K562 (cell line): ENCODE data around the gene HOXA10. TPM values are rescaled to one million over a fixed set of nuclear protein-coding genes. Genes with fewer than 3 reads are reported as not detected.

Experiments used
- ATAC-seq: fragments of 200-7000 bp; cut with Tn5 transposase; 3 replicates; pipeline ENCODE4 v1.9.1; 2020; ENCODE audit warnings: moderate library complexity
- BruUV-seq: library from RNA; stranded (reverse); fragments of 400-500 nt; replicated peaks from 2 replicates; lab custom pipeline; 2021; lab: Mats Ljungman, UMichigan
- CTCF ChIA-PET: fragments of 300-600 bp; formaldehyde crosslinking; extraction: SDS; loops from one replicate; lab custom pipeline; 2021; ENCODE audit warnings: low intra/inter-chr PET ratio; lab: Yijun Ruan, JAX
- POLR2A ChIA-PET: fragments of 300-600, 350-650 bp; sonication (Branson Sonifier 250); formaldehyde crosslinking; extraction: SDS; loops from one replicate; lab custom pipeline; 2021; ENCODE audit warnings: antibody characterized with exemption, inconsistent platforms; lab: Yijun Ruan, JAX
- DNase-seq, 4 experiments: peaks; one replicate each; pipeline versions ENCODE4 v3.0.0 to v3.0.0-alpha.2; 2011 to 2018; ENCODE audit warnings: low spot score in 3 of 4, mixed read lengths in 3 of 4; ENCODE audit errors: extremely low read depth in 1 of 4
- FAIRE-seq: peaks from 2 replicates; lab custom pipeline; 2011; peaks lifted over from hg19 to GRCh38; lab: Jason Lieb, UNC
- H2AFZ ChIP-seq: 2 replicates; pipeline ENCODE4 v1.6.0; 2011; ENCODE audit warnings: low read depth, low read length, control low read depth, inconsistent platforms
- H3K27ac ChIP-seq: fragments of 200-600 bp; 3 replicates; pipeline ENCODE4 v1.8.0; 2011; ENCODE audit warnings: low read depth, mild to moderate bottlenecking, control low read depth, inconsistent platforms, low read length, moderate library complexity, mixed read lengths; ENCODE audit errors: extremely low read depth
- H3K27me3 ChIP-seq, 2 experiments: fragments of 300-600 bp in 1 of 2; 2 replicates in 1 of 2; 3 replicates in 1 of 2; pipeline versions ENCODE4 v1.6.0 to v1.8.0; 2011; ENCODE audit warnings: inconsistent platforms in 2 of 2, low read length in 2 of 2, mild to moderate bottlenecking in 1 of 2, mixed read lengths in 1 of 2, moderate library complexity in 1 of 2; ENCODE audit not compliant: control insufficient read depth in 2 of 2, insufficient read depth in 2 of 2
- H3K36me3 ChIP-seq: fragments of 300-600 bp; 3 replicates; pipeline ENCODE4 v1.8.0; 2011; ENCODE audit warnings: mild to moderate bottlenecking, low read length, inconsistent platforms; ENCODE audit not compliant: control insufficient read depth, insufficient read depth
- H3K4me1 ChIP-seq, 2 experiments: fragments of 200-600 bp in 1 of 2; replicated peaks in 1 of 2; 2 replicates in 1 of 2; 3 replicates in 1 of 2; pipeline versions ENCODE4 v1.5.1 to v1.8.0; 2011; ENCODE audit warnings: inconsistent platforms in 2 of 2, low read length in 2 of 2, mild to moderate bottlenecking in 1 of 2, mixed read lengths in 1 of 2, moderate library complexity in 1 of 2; ENCODE audit not compliant: control insufficient read depth in 2 of 2, insufficient read depth in 2 of 2
- H3K4me2 ChIP-seq: 2 replicates; pipeline ENCODE4 v1.6.1; 2011; ENCODE audit warnings: low read length, control low read depth, inconsistent platforms, mixed read lengths; ENCODE audit not compliant: insufficient read depth
- H3K4me3 ChIP-seq: fragments of 200-600 bp; sonication (generic), shearing (Covaris generic); 2 replicates; pipeline ENCODE4 v1.5.1; 2016; ENCODE audit warnings: control low read depth, inconsistent platforms
- H3K79me2 ChIP-seq: fragments of 200-600 bp; 3 replicates; pipeline ENCODE4 v1.8.0; 2011; ENCODE audit warnings: low read length, inconsistent platforms; ENCODE audit not compliant: control insufficient read depth, insufficient read depth
- H3K9ac ChIP-seq, 2 experiments: 2 replicates each; pipeline versions ENCODE4 v1.6.0 to v1.6.1; 2011; ENCODE audit warnings: low read depth in 2 of 2, low read length in 2 of 2, control low read depth in 1 of 2, inconsistent platforms in 1 of 2, mild to moderate bottlenecking in 1 of 2, mixed read lengths in 1 of 2; ENCODE audit not compliant: insufficient read depth in 1 of 2
- H3K9me1 ChIP-seq: one replicate; pipeline ENCODE4 v1.6.0; 2011; ENCODE audit warnings: inconsistent platforms, mild to moderate bottlenecking, low read length, moderate library complexity; ENCODE audit not compliant: control insufficient read depth, insufficient read depth
- H3K9me3 ChIP-seq: replicated peaks from 2 replicates; pipeline ENCODE4 v1.5.1; 2011; ENCODE audit warnings: low read depth, low read length, inconsistent platforms; ENCODE audit not compliant: control insufficient read depth, insufficient read depth
- H4K20me1 ChIP-seq: replicated peaks from 2 replicates; pipeline ENCODE4 v1.6.1; 2011; ENCODE audit warnings: low read length, inconsistent platforms, mixed read lengths; ENCODE audit not compliant: control insufficient read depth, insufficient read depth
- CBFA2T2 ChIP-seq: fragments of 450-650 bp; conservative IDR thresholded peaks from 2 replicates; pipeline ENCODE4 v1.6.1; 2017; ENCODE audit warnings: mild to moderate bottlenecking
- CCAR2 ChIP-seq: fragments of 200-400 bp; formaldehyde crosslinking; IDR thresholded peaks from 2 replicates; pipeline ENCODE4 v1.6.1; 2017; ENCODE audit warnings: mild to moderate bottlenecking, low read depth, low read length
- CREB1 ChIP-seq, 2 experiments: sonication (generic) in 1 of 2; formaldehyde crosslinking in 1 of 2; IDR thresholded peaks; 2 replicates each; pipeline versions ENCODE4 v1.6.1 to v1.8.0; 2012 to 2022; ENCODE audit warnings: inconsistent platforms in 1 of 2, mild to moderate bottlenecking in 1 of 2, missing genetic modification reagents in 1 of 2, moderate library complexity in 1 of 2
- HLTF ChIP-seq: fragments of 450-650 bp; IDR thresholded peaks from 2 replicates; pipeline ENCODE4 v1.6.1; 2016
- HNRNPL ChIP-seq: fragments of 200-400 bp; formaldehyde crosslinking; IDR thresholded peaks from 2 replicates; pipeline ENCODE4 v1.6.1; 2017; ENCODE audit warnings: low read depth, mild to moderate bottlenecking, low read length
- PHF21A ChIP-seq: fragments of 450-650 bp; IDR thresholded peaks from 2 replicates; pipeline ENCODE4 v1.6.1; 2017; ENCODE audit warnings: low read depth, borderline replicate concordance
- RAD51 ChIP-seq: fragments of 450-650 bp; IDR thresholded peaks from 2 replicates; pipeline ENCODE4 v1.7.1; 2016; ENCODE audit warnings: low read depth, mild to moderate bottlenecking, borderline replicate concordance
- SNRNP70 ChIP-seq: fragments of 200-400 bp; formaldehyde crosslinking; optimal IDR thresholded peaks from 2 replicates; pipeline ENCODE3; 2017; ENCODE audit warnings: low read depth, low read length
- SREBF2 ChIP-seq: sonication (generic); formaldehyde crosslinking; IDR thresholded peaks from 2 replicates; pipeline ENCODE4 v1.4.0; 2020; ENCODE audit warnings: mild to moderate bottlenecking, missing genetic modification reagents
- TOE1 ChIP-seq, 2 experiments: fragments of 450-650 bp in 1 of 2; sonication (generic) in 1 of 2; formaldehyde crosslinking in 1 of 2; IDR thresholded peaks; 2 replicates each; pipeline versions ENCODE4 v1.7.1 to v1.8.0; 2016 to 2022; ENCODE audit warnings: borderline replicate concordance in 2 of 2, mild to moderate bottlenecking in 2 of 2, antibody characterized with exemption in 1 of 2, inconsistent platforms in 1 of 2, low read depth in 1 of 2, missing genetic modification reagents in 1 of 2, moderate library complexity in 1 of 2
- ZNF436 ChIP-seq: fragments of 250-450, 450-650 bp; sonication (Bioruptor Pico); formaldehyde crosslinking; IDR thresholded peaks from 2 replicates; pipeline ENCODE4 v1.7.0; 2020; ENCODE audit warnings: mild to moderate bottlenecking
- ZNF785 ChIP-seq: fragments of 250-450 bp; sonication (Bioruptor Pico); IDR thresholded peaks from 2 replicates; pipeline ENCODE4 v1.4.0; 2020; ENCODE audit warnings: mild to moderate bottlenecking
- WGBS: fragments of 100-300 bp; shearing (Covaris generic); methylation state at CpG from one replicate; pipeline ENCODE4 v1.1.6; 2016; ENCODE audit warnings: low coverage, mixed read lengths; ENCODE audit not compliant: insufficient coverage; ENCODE audit errors: missing lambda C conversion rate; 5-methylcytosine and 5-hydroxymethylcytosine counted together
- in situ Hi-C: fragments of 300-500 bp; cut with MboI; formaldehyde crosslinking; loops from 4 replicates; pipeline ENCODE4 v1.15.0; 2018; ENCODE audit warnings: inconsistent platforms, mixed read lengths
- intact Hi-C: fragments of 100-400 bp; cut with micrococcal nuclease; formaldehyde crosslinking; loops from 2 replicates; pipeline ENCODE4 v1.14.2; 2022
- polyA plus RNA-seq, 8 experiments: library from polyadenylated mRNA; depleted of rRNA in 4 of 8; stranded (reverse) in 5 of 8; unstranded in 3 of 8; fragments of >200 nt; fragmentation: Nextera tagmentation in 2 of 8; fragmentation: Illumina TruSeq in 1 of 8; extraction: Ambion mirVana in 2 of 8; extraction: Trizol in 1 of 8; gene quantifications; 2 replicates each; pipeline versions ENCODE4 v1.2.1 to v1.2.3, GENCODE V29; 2011 to 2014; ENCODE audit warnings: inconsistent platforms in 1 of 8, missing spikeins in 1 of 8
- total RNA-seq, 7 experiments: library from RNA; depleted of rRNA in 6 of 7; stranded (reverse); fragments of >200 nt in 6 of 7; fragmentation: Illumina TruSeq in 2 of 7; extraction: Trizol in 2 of 7; gene quantifications; 2 replicates each; pipeline versions ENCODE4 v1.2.1 to v1.2.3, GENCODE V29; 2011 to 2021; ENCODE audit warnings: low replicate concordance in 1 of 7
- TF ChIP-seq, protein P1 (sequence below): sonication (generic); formaldehyde crosslinking; IDR thresholded peaks from 2 replicates; pipeline ENCODE4 v1.4.0; 2020; ENCODE audit warnings: mild to moderate bottlenecking, missing genetic modification reagents
- TF ChIP-seq, protein P2 (sequence below): fragments of 450-650 bp; formaldehyde crosslinking; IDR thresholded peaks from 2 replicates; pipeline ENCODE4 v1.4.0; 2020; ENCODE audit warnings: mild to moderate bottlenecking, mixed read lengths
- TF ChIP-seq, protein P3 (sequence below): fragments of 450-650 bp; IDR thresholded peaks from 2 replicates; pipeline ENCODE4 v1.6.1; 2016; ENCODE audit warnings: missing biosample characterization, missing genetic modification characterization

The HOXA10 gene
- total and polyA plus RNA-seq, 9 of the 15 experiments (the other 6 are each of a cell fraction or from before 2014, with no cell fraction given) = not detected

DNA sequence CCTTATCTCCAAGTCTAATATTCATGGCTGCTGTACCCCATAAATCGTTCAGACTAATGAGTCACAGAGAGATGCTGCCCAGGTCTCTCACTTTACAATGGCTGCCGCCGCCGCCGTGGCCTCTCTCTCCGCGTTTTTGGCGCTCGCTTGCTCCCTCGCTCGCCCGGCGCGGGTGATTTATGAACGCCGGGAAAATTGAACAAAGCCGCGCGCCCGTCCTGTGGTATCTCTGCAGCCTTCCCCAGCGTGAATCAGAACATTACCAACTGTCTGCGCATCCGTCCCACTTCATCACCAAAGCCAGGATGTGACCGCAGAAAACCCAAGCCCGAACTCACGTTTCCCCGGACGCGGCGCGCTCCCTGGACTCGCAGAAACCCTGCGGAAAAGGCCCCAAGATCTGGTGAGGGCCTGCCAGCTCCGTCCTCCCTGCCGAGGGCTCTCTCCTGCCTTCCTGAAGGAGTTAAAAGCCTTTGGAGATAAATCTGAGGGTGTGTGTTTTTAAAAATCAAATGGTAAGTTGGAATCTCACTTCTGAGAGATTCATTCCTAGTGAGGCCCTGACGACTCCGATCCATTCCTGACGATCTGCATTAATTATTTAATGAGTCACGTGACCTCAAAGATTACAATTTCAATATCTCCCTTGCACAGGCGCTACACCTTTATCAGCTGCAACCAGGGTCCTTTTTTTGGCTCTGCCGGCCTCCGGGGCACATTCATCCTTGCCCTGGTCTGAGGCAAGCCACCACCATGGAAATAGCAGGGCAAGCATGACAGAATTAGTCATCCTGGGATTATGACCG lies 49.8 kb downstream of the HOXA10 start:
- Histone ChIP-seq H3K27ac (no peak overlapping the region), H2AFZ (no peak overlapping the region), H3K4me3 (no peak overlapping the region), H4K20me1 (no peaks in the 10 kb centered on the region; the same call in none of the 2 replicates), H3K79me2 (no peaks in the 10 kb centered on the region), H3K36me3 (no peaks in the 10 kb centered on the region), H3K4me1 (no peaks in the 10 kb centered on the region), H3K4me2 (no peak overlapping the region), H3K9me1 (no peaks in the 10 kb centered on the region), H3K27me3 (peaks cover 26 to 61% of the 10 kb centered on the region in 2 experiments; a peak in 4 of 5 replicates), H3K9ac (no peak overlapping the region), H3K9me3 (no peaks in the 10 kb centered on the region)
- POLR2A ChIA-PET = no interaction called here
- FAIRE-seq (no peak), DNase-seq (no peak), ATAC-seq (no peak)
- 31% methylated on average over 36 of the region's 43 CpGs for WGBS
- no TSS peak for BruUV-seq
- intact Hi-C loops (no loop called here), in situ Hi-C loops (no loop called here)
- CTCF ChIA-PET = no interaction called here
- TF ChIP-seq CREB1 (IDR thresholded peaks at IDR 0.05) (no peak), CREB1 (CRISPR knock-in tag; IDR thresholded peaks at IDR 0.05) (no peak), ZNF785 (CRISPR knock-in tag) (no peak), ZNF436 (CRISPR knock-in tag) (no peak), HLTF (no peak), CCAR2 (no peak), HNRNPL (no peak), SNRNP70 (no peak), TOE1 (IDR thresholded peaks at IDR 0.05; ENCODE audit: borderline replicate concordance) (0 out of 2 replicates have a peak, but pooled peaks have one; percentile 20), TOE1 (CRISPR knock-in tag; IDR thresholded peaks at IDR 0.05; ENCODE audit: borderline replicate concordance, low read depth) (no peak), RAD51 (peak; percentile 68; the same call in 1 of the 2 replicates), SREBF2 (no peak), CBFA2T2 (peak; percentile 36), PHF21A (no peak)
- TF ChIP-seq, protein P1, sequence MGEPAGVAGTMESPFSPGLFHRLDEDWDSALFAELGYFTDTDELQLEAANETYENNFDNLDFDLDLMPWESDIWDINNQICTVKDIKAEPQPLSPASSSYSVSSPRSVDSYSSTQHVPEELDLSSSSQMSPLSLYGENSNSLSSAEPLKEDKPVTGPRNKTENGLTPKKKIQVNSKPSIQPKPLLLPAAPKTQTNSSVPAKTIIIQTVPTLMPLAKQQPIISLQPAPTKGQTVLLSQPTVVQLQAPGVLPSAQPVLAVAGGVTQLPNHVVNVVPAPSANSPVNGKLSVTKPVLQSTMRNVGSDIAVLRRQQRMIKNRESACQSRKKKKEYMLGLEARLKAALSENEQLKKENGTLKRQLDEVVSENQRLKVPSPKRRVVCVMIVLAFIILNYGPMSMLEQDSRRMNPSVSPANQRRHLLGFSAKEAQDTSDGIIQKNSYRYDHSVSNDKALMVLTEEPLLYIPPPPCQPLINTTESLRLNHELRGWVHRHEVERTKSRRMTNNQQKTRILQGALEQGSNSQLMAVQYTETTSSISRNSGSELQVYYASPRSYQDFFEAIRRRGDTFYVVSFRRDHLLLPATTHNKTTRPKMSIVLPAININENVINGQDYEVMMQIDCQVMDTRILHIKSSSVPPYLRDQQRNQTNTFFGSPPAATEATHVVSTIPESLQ (CRISPR knock-in tag) = no peak
- TF ChIP-seq, protein P2, sequence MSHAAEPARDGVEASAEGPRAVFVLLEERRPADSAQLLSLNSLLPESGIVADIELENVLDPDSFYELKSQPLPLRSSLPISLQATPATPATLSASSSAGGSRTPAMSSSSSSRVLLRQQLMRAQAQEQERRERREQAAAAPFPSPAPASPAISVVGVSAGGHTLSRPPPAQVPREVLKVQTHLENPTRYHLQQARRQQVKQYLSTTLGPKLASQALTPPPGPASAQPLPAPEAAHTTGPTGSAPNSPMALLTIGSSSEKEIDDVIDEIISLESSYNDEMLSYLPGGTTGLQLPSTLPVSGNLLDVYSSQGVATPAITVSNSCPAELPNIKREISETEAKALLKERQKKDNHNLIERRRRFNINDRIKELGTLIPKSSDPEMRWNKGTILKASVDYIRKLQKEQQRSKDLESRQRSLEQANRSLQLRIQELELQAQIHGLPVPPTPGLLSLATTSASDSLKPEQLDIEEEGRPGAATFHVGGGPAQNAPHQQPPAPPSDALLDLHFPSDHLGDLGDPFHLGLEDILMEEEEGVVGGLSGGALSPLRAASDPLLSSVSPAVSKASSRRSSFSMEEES (CRISPR knock-in tag) = peak; percentile 94
- TF ChIP-seq, protein P3, sequence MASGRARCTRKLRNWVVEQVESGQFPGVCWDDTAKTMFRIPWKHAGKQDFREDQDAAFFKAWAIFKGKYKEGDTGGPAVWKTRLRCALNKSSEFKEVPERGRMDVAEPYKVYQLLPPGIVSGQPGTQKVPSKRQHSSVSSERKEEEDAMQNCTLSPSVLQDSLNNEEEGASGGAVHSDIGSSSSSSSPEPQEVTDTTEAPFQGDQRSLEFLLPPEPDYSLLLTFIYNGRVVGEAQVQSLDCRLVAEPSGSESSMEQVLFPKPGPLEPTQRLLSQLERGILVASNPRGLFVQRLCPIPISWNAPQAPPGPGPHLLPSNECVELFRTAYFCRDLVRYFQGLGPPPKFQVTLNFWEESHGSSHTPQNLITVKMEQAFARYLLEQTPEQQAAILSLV (tag) = no peak
